Activated CD4-positive, CD25-positive, alpha-beta regulatory T cell treated with anti-CD3 and anti-CD28 coated beads, Interleukin-2, amount 50 U/mL, for 16 hours (primary cell): ENCODE data around the gene UGT2A2.

ENCODE experiments used
- DNase-seq: peaks from one replicate; pipeline ENCODE4 v3.0.0-alpha.2; 2020; ENCODE audit warnings: low read depth, low spot score

Gene UGT2A2

DNA sequence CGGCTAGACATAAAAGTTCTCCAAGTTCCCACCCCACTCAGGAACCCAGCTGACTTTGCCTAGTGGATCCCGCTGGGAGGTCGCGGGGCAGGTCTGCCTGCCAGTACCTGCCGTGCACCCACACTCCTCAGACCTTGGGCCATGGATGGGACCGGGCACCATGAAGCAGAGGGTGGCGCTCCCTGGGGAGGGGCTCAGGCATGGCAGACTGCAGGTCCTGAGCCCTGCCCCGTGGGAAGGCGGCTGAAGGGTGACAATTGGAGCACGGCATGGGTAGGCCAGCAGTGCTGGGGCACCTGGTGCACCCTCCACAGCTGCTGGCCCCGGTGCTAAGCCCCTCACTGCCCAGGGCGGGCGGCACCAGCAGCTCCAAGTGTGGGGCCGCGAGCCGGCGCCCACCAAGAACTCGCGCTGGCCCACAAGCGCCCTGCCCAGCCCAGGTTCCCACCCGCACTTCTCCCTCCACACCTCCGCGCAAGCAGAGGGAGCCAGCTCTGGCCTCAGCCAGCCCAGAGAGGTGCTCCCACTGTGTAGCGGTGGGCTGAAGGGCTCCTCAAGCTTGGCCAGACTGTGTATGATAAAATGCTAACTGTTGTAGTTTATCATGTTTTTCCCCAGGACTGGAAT lies 63.1 kb downstream of the UGT2A2 start:
- no peak for DNase-seq

DNA sequence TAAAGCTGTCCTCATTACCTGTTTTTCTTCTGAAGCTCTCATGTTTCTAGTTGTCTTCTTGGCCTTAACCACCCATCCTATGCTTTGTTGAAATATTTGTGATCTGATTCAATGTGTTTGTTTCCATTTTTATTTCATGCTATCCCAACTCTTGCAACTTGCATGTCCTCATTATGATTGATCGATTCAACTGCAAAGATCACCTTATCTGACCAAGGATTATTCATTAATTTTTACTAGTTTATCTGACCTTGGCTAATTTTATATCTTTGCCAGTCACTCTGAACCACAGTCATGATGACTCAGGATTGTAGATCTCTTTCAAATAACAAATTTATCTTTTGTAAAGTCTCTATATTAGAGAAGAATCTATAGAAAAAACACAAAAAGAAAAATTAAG lies 70.7 kb downstream of the UGT2A2 start:
- DNase-seq = no peak

DNA sequence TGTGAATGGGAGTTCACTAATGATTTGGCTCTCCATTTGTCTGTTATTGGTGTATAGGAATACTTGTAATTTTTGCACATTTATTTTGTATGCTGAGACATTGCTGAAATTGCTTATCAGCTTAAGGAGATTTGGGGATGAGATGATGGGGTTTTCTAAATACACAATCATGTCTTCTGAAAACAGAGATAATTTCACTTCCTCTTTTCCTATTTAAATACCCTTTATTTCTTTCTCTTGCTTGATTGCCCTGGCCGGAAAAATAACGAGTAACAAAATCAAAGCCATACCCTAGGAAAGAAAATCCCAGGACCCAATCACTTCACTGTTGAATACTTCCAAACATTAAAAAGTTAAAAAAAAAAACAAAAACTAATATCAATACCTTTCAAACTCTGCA lies 76.0 kb downstream of the UGT2A2 start:
- DNase-seq = no peak

DNA sequence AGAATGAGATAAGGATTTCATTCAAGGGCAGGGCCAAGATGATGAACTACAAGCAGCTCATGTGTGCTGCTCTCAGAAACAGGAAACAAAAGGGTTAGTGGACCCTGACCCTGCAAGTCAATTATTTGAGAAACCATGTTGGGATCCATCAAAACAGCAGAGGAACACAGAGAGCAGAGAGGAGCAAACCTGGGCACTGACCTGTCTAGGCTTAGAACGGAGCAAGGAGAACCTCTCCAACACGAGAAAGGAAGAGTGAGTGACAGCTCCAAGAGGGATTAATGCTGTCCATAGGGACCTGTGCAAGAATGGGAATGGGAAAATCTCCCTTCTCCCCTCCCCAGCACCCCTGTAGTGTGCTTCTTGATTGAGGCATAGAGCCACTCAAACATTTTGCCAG lies 89.8 kb downstream of the UGT2A2 start:
- no peak for DNase-seq

DNA sequence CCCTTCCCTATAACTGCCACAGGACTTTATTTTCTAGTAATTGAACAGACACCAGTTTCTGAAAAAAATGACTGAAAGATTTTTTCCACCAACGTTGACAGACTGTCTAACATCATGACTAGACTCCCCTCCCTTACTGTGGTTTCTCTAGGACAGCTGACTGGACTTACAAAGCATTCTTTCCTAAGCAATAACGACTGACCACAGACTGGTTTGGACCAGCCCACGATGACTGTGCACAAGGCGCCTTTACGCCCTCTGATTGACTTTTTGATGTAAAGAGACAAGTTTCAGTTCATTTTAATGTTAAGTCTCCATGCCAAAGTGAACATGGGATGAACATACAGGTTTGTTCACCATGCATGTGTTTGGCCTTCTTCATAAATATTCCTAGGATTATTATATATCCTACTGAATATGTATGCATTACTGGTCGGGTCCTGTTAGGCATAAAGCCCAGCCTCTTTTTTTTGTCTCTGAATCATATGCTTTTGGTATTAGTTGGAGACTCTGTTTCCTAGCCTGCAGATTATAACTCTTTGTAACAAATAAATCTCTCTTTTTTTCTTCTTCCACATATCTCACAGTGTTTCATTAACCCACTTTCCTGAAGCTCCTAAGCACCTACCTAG lies 93.2 kb downstream of the UGT2A2 start:
- DNase-seq = no peak
